Breast epithelium (tissue), 4 donors: Measurements from ENCODE around the gene BCL2L15. TPM values are rescaled to one million over a fixed set of nuclear protein-coding genes. Genes with fewer than 3 reads are reported as not detected.

Experiments
- DNase-seq, 2 donors: peaks; one replicate each; pipeline ENCODE4 v3.0.0-alpha.2; 2019; ENCODE audit warnings: low spot score in 2 of 2
- H3K27ac ChIP-seq, 2 donors: fragments of 200-600 bp; sonication (generic) in 1 of 2; one replicate each; pipeline ENCODE4 v1.5.1; 2016 to 2019; ENCODE audit warnings: mild to moderate bottlenecking in 1 of 2
- H3K27me3 ChIP-seq, 2 donors: fragments of 200-600 bp; sonication (generic) in 1 of 2; one replicate each; pipeline versions ENCODE4 v1.5.1 to v1.6.0; 2017 to 2019; ENCODE audit warnings: control low read depth in 1 of 2, mild to moderate bottlenecking in 1 of 2
- H3K36me3 ChIP-seq: fragments of 200-600 bp; one replicate; pipeline ENCODE4 v1.5.1; 2019
- H3K4me1 ChIP-seq, 2 donors: fragments of 200-600 bp; sonication (generic); one replicate each; pipeline ENCODE4 v1.5.1; 2016 to 2019; ENCODE audit warnings: control low read depth in 1 of 2
- H3K4me3 ChIP-seq, 3 donors: fragments of 200-600 bp; sonication (generic); 1 replicate in 2 of 3; 2 replicates in 1 of 3; pipeline ENCODE4 v1.5.1; 2016 to 2019; ENCODE audit warnings: mild to moderate bottlenecking in 3 of 3, moderate library complexity in 2 of 3
- H3K9me3 ChIP-seq, 2 donors: fragments of 200-600 bp; sonication (generic) in 1 of 2; one replicate each; pipeline ENCODE4 v1.5.1; 2016 to 2019; ENCODE audit warnings: control low read depth in 1 of 2
- POLR2A ChIP-seq: fragments of 450-650 bp; IDR thresholded peaks from one replicate; pipeline ENCODE4 v1.6.1; 2016; ENCODE audit warnings: antibody characterized with exemption, mild to moderate bottlenecking, moderate library complexity
- POLR2AphosphoS5 ChIP-seq, 3 donors: sonication (generic); formaldehyde crosslinking; IDR thresholded peaks; one replicate each; pipeline ENCODE4 v1.6.1; 2017; ENCODE audit warnings: antibody characterized with exemption in 3 of 3
- intact Hi-C: fragments of 100-400 bp; cut with DNase I; formaldehyde crosslinking; loops from one replicate; pipeline ENCODE4 v1.15.1; 2023; ENCODE audit warnings: low total_unique reads
- total RNA-seq, 3 donors: library from RNA; depleted of rRNA; stranded (reverse); fragments of >200 nt; gene quantifications; one replicate each; pipeline ENCODE4 v1.1.0, GENCODE V29; 2016
- TF ChIP-seq, protein P1 (sequence below), 3 donors: fragments of 450-650 bp; IDR thresholded peaks; one replicate each; pipeline ENCODE4 v1.5.1; 2016 to 2017; ENCODE audit warnings: antibody characterized with exemption in 3 of 3, mild to moderate bottlenecking in 3 of 3, moderate library complexity in 3 of 3

BCL2L15 gene
- total RNA-seq, 3 donors from 2014 or later: 0.44 to 1.6 (median 0.48) TPM

DNA sequence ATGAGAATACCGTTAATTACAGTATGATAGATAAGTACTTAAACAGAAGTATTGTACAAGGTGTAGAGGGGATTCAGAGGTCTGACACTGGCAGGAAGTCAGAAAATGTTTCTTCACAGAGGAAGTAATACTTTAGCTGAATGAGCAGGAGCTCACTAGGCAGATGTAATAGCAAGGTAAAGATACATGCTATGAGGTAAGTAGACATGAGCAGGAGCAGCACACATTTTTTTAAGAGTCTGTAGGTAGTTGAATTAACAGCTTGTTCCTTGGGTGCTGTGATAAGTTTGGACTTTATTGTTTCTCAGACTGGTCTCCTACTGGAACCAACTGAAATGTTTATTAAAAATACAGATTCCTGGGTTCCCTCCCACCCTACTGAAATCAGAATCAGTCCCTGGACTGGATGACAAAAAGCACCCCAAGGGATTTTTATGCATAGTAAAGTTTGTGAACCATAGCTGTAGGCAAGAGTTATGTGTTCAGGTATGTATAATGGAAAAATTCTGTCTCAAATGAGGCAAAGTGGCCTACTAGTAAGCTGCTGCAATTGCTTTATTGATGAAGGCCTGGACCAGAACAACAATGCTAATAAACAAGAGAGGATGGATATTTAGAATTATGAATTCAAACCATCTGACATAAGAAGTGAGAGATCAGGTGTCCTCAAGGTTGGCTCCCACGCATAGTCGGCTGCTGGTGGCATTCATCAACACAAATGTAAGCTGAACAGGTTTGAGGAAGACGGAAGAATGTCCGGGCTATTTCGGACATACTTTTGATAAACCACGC lies 16.3 kb upstream of the BCL2L15 start:
- Histone ChIP-seq H3K27me3 (no peaks in the 10 kb centered on the region), H3K9me3 (no peaks in the 10 kb centered on the region), H3K4me1 (peaks cover 0 to 4% of the 10 kb centered on the region in 2 donors), H3K4me3 (peak overlapping the region; percentile 66 to 91 (median 67)), H3K27ac (peak overlapping the region; percentile 89 to 92), H3K36me3 (no peaks in the 10 kb centered on the region)
- intact Hi-C loops: no loop called here
- TF ChIP-seq POLR2A (no peak), POLR2AphosphoS5 (IDR thresholded peaks at IDR 0.05) (no peak)
- TF ChIP-seq, protein P1, sequence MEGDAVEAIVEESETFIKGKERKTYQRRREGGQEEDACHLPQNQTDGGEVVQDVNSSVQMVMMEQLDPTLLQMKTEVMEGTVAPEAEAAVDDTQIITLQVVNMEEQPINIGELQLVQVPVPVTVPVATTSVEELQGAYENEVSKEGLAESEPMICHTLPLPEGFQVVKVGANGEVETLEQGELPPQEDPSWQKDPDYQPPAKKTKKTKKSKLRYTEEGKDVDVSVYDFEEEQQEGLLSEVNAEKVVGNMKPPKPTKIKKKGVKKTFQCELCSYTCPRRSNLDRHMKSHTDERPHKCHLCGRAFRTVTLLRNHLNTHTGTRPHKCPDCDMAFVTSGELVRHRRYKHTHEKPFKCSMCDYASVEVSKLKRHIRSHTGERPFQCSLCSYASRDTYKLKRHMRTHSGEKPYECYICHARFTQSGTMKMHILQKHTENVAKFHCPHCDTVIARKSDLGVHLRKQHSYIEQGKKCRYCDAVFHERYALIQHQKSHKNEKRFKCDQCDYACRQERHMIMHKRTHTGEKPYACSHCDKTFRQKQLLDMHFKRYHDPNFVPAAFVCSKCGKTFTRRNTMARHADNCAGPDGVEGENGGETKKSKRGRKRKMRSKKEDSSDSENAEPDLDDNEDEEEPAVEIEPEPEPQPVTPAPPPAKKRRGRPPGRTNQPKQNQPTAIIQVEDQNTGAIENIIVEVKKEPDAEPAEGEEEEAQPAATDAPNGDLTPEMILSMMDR (IDR thresholded peaks at IDR 0.05): no peak
- DNase-seq: no peak

DNA sequence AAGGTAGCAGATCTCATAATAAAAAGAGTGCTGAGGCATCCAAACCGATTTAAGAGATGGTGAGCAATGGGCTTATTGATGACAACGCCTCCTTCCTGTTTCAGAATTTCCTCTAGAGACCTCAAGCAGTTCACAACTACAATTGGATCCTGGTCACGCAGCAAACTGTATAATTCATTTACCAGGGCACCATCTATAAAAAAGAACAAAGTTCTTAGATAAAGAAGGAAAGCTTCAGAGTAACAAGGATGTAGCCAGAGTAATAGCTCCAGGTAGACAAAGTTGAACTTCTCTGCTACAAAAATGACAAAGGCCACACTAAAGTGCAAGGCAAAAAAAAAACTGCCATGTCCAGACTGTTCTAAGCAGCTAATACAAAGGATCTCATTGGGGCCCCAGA lies 13.8 kb upstream of the BCL2L15 start:
- no peak overlapping the region for H3K4me3 ChIP-seq
- H3K4me1 ChIP-seq: peaks cover 0 to 4% of the 10 kb centered on the region in 2 donors
- no peaks in the 10 kb centered on the region for H3K36me3 ChIP-seq
- no peak for DNase-seq
- H3K27ac ChIP-seq: no peak overlapping the region
- intact Hi-C loops: no loop called here
- TF ChIP-seq, protein P1 (IDR thresholded peaks at IDR 0.05): no peak
- TF ChIP-seq POLR2AphosphoS5 (IDR thresholded peaks at IDR 0.05) (no peak), POLR2A (no peak)
- H3K27me3 ChIP-seq: no peaks in the 10 kb centered on the region
- H3K9me3 ChIP-seq: no peaks in the 10 kb centered on the region

DNA sequence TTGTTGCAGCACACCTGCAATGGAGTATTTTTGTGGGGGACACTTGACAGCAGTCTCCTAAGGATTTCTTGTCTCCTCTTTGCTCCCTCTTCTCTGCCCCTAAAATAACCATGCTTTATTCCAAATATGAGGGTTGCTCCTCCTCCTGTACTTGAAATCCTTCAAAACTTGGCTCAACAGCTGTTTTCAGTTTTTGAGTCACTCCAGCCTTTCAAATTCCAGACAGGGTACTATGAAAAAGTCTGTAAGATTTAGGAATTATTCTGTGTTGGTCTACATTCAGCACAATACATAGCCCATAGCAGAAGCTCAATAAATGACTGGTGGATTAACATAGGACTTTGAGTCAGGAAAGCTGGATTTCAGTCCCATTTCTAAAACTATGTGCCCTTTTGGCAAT lies 11.7 kb upstream of the BCL2L15 start:
- intact Hi-C loops: no loop called here
- no peak overlapping the region for H3K27ac ChIP-seq
- no peaks in the 10 kb centered on the region for H3K36me3 ChIP-seq

GRCh38 chr1:113898241-113898814 lies 10.9 kb upstream of the BCL2L15 start:
- H3K4me3 ChIP-seq: no peak overlapping the region
- TF ChIP-seq POLR2AphosphoS5 (IDR thresholded peaks at IDR 0.05) (no peak), POLR2A (no peak)
- TF ChIP-seq, protein P1 (IDR thresholded peaks at IDR 0.05): no peak
- no peak for DNase-seq
- H3K27me3 ChIP-seq: no peaks in the 10 kb centered on the region
- no peaks in the 10 kb centered on the region for H3K36me3 ChIP-seq
- no peaks in the 10 kb centered on the region for H3K9me3 ChIP-seq
- H3K27ac ChIP-seq: no peak overlapping the region
- H3K4me1 ChIP-seq: peaks cover 0 to under 1% of the 10 kb centered on the region in 2 donors
- intact Hi-C loops: no loop called here

More for the DNA sequence above, 11.7 kb upstream of the BCL2L15 start:
- DNase-seq: no peak
- TF ChIP-seq POLR2A: no peak
- Histone ChIP-seq H3K4me1 (peaks cover 0 to 4% of the 10 kb centered on the region in 2 donors), H3K9me3 (no peaks in the 10 kb centered on the region), H3K4me3 (no peak overlapping the region), H3K27me3 (no peaks in the 10 kb centered on the region)

DNA sequence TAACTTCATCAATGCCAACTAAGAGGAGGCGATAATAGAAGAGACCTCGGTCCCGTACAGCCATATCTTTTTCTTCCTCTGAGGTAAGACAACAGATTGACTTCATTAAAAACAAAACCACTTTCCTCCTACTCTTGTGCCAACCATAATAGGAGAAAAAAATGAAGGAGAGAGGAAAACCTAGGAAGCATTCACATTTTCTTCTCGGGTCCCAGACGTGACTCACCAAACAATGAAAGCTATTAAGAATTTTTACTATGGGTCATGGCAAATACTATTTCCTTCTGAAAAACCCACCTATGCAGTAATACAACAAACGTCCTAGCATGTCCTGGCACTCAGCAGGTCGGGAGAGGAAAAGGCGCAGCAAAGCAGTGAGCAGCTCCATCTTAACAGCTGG lies 8.6 kb upstream of the BCL2L15 start:
- TF ChIP-seq, protein P1 (IDR thresholded peaks at IDR 0.05): no peak
- TF ChIP-seq POLR2AphosphoS5 (IDR thresholded peaks at IDR 0.05) (no peak), POLR2A (no peak)
- Histone ChIP-seq H3K4me1 (no peaks in the 10 kb centered on the region), H3K27ac (no peak overlapping the region), H3K9me3 (no peaks in the 10 kb centered on the region), H3K4me3 (no peak overlapping the region), H3K27me3 (no peaks in the 10 kb centered on the region), H3K36me3 (no peaks in the 10 kb centered on the region)
- no peak for DNase-seq
- intact Hi-C loops: no loop called here
